ENCODE data around the gene TBR1. TPM values are rescaled to one million over a fixed set of nuclear protein-coding genes. Genes with fewer than 3 reads are reported as not detected.
A peak's percentile ranks its signal among the peaks of the same experiment; 100 is the strongest.

The TBR1 gene
- total RNA-seq, 1 donor from 2014 or later = 73.8 TPM

DNA sequence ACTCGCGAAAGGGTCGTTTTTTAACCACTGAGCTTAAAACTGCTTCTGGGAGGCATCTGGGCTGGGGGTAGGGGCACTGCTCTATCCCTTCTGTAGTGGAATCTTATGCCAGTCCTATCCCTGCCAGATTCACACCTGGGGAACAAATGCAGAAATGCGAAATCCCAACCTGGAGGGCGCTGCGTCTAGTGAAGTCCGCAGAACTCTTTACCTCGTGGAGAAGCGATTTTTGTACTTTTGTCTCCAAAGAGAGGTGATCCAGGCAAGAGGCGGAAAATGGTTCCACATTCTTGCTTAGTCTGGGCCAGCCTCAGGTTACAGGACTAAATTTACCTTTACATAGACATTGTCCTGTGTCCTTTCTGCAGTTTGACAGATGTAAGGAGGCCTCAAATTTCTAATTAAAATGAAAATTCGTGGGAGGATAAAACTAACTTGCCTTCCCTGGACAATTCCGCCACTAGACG, 10.4 kb downstream of the TBR1 start:
- no peak for FAIRE-seq
- DNase-seq (ENCODE audit: low spot score in 2 of 2) = peak in 1 of 2 donors; percentile 45

DNA sequence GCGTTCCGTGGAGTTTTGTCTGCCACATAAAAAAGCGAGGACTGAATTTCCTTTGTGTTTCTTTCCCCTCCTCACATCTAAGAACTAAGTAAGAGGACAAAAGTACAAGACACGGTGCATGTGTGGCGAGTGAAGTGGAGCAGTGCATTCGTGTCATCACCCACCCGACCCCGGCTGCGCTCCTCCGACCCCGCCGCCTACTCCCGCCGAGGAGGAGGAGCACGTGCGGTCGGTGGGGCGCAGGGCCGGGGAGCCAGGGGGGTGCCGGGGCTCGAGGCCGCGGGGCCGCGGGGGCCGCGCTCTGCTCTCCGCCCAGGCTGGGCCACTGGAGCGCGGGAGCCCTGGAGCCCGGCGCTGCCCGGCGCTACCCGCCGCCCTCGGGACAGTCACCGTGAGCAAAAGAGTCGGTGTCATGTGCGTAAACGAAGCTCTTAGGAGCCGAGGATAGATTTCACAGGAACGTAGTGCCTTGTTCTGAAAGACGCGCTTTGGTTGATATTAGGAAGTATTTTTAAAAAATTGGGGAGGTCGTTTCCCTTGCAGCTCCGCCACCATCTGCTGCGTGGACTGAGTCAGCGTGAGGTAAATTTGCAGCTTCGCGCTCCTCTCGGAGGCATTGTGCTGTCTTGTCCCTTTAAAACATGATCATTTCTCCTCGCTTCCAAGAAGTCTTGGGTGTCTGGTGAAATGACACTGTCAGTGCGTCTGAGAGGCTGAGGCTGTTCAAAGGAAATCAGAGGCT, 11.0 kb downstream of the TBR1 start:
- DNase-seq (ENCODE audit: low spot score in 2 of 2) = peak in 1 of 2 donors; percentile 35
- FAIRE-seq = no peak

DNA sequence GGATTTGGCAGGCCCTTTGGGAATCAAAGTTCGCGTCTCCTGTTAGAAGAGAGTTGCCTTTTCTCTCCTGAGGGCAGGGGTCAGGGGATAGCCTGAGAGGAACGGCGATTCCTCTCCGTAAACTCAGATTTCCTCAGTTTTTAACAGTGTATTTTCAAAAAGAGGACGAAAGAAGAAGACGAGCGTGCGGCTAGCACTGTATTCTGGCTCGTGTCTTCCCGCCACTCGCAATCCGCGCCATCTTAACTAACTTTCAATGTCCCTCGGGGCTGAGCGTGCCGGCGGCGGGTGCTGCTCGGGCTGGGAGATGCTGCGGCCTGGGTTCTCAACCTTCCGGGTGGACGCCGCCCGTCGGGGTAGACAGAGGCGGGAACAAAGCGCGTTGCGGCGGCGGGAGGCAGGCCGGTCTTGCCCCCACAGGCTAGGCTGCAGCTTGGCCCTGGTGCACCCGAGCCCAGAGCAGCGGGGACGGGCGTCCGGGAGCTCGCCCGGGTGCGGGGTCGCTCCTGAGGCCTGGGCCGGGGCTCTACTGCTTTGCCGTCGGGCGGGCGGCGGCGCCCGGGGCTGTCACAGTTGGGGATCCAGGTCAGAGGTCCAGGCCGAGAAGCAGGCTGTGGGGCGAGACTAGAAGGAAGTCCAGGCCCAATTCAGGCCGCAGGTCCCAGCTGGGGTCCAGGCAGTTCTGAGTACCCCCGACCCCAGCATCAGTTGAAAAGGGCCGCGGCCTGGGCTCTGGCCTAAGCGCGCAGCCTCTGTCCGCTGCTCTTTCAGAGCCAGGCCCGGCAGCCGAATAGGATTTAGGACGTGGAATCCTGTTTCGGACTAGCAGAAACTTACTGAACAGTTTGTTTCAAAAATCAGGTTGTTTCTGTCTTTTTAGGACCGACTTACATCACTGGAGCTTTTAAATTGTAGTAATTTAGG, 11.8 kb downstream of the TBR1 start:
- DNase-seq (ENCODE audit: low spot score in 2 of 2) = no peak

DNA sequence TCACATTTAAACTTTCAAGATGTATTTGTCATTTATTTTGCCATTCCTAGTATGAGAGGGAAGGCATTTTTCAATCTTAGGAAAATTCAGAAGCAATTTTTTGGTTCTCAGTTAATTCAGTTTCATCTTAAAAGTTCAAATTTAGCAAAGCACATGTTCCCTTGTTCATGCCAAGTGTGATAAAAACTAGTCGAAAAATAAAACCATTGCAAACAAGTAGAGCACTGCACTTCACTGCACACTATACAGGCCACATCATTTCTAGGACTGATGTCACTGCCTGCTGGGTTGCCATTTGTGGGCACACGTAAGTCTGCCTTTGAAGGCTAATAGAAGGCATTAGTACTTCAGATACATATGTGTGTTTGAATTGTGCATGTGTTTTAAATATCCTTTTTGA, 14.3 kb downstream of the TBR1 start:
- FAIRE-seq = no peak

More for the DNA sequence above, 11.8 kb downstream of the TBR1 start:
- FAIRE-seq = no peak

DNA sequence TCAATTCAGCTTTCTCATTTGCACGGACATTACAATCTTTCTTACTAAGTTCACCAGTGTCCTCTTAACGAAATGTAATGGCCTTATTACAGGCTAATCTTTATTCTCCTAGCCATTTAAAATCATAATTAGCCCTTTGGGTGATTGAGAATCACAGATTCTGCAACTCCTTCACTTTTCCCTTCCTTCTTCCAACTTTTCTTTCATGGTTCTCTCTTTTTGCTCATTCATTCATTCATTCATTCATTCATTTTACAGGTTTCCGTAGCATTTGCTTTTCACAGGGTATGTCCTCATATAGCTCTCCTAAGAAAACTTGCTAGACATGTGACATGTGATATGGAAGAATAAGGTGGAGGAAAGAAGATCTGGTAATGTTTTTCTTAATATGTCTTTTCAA, 16.0 kb downstream of the TBR1 start:
- DNase-seq (ENCODE audit: low spot score in 2 of 2) = no peak
- FAIRE-seq = no peak

More for the DNA sequence above, 14.3 kb downstream of the TBR1 start:
- DNase-seq (ENCODE audit: low spot score in 2 of 2) = no peak

DNA sequence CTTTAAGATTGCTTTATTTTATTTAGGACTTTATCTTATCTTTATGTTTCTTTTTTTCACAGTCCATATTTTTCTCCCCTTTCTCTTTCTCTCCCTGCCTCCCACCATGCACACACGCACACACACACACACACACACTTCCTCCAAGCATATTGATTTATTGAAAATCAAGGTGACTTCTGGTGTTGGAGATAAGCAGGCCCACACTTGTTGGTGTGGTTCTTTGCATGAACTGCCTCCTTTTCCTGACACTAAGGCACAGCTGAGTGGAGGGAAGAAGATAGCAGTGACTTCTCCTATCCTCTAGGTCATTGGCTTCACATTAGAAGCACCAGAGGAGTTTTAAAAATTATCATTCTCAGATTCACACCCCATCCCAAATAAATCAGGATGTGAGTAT, 18.0 kb downstream of the TBR1 start:
- DNase-seq (ENCODE audit: low spot score in 2 of 2) (no peak), FAIRE-seq (no peak)

DNA sequence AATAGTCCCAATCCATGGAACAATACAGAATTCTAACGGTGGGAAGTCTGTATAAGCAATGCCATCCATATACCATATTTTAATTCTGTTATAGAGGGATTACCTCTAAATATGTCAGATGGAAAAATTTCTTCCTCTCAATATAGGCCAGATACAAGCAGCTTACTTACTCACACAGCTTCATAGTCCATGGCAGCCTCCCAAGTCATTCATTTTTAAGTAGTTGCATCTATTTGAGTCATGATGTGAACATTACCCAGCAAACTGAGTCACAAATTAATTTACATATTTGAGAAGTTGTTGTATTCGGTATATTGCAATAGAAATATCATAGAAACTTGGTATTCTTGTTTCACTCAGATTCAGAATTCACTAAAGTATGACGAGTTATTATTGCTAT, 20.3 kb downstream of the TBR1 start:
- no peak for DNase-seq (ENCODE audit: low spot score in 2 of 2)
- no peak for FAIRE-seq

DNA sequence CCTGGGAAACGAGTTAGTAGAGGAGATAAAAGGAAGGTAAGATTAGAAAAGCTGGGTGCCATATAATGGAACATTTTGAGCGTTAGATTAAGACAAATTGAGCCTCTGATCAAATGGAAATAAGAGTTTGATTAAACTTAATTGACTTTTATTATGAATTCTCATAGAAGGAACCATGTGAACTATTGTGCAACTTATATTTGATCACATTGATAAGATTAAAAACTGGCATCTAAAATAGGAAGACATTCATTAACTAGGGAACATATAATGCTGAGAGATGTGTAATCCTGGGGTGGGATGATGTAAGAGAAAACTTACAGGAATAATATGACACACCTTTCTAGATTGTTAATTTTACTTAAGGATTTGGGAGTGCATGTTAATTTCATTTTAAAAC, 22.5 kb downstream of the TBR1 start:
- DNase-seq (ENCODE audit: low spot score in 2 of 2) (no peak), FAIRE-seq (no peak)

DNA sequence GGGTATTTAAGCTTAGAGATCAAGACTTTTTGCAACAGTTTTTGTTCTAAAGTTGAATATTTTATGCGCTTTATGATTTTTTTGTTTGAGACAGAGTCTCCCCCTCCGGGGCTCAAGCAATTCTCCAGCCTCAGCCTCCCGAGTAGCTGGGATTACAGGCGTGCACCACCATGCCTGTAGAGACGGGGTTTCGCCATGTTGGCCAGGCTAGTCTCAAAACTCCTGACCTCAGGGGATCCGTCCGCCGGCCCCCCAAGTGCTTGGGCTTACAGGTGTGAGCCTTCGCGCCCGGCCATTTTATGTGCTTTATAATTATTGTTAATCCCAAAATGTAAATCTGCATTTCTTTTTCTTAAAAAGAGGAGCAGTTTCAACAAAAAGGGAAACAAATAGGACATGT, 29.0 kb downstream of the TBR1 start:
- FAIRE-seq (no peak), DNase-seq (ENCODE audit: low spot score in 2 of 2) (no peak)

DNA sequence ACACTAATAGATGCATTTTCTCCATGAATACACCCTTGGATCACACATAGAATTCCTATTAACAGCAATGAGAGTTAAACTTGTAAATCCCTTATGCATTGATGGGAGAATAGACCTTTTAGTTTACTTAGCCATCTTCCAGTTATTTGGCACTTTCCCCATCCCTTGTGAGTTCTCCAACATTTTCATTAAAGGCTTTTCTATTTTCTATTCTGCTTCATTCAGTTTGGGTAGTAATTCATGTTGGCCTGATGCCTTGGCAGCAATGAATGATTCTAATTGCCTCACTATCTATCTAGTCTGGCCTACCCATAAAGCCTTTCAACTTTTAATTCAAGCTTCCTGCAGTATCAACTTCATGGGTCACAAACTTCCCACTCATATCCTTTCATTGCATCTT, 32.3 kb downstream of the TBR1 start:
- no peak for FAIRE-seq
- DNase-seq (ENCODE audit: low spot score in 2 of 2) = no peak

DNA sequence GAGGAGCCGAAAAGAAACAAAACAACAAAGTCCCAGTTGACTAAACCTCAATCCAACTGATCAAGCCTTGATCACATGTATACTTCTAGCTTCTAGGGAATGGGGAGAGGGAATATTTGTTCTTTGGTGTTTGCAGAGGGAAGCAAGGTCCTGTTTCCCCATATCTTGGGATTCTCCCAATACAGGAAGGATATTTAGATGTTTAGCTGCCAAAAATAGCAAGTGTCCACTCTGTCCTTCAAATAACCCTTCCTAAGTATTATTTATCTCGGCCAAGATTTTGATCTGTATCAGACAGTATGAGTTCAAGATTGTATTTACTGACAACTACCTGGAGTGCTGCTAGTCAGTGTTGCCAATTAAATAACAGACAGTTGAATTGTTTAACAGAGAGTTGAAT, 55.5 kb downstream of the TBR1 start:
- no peak for DNase-seq (ENCODE audit: low spot score in 2 of 2)
- no peak for FAIRE-seq

DNA sequence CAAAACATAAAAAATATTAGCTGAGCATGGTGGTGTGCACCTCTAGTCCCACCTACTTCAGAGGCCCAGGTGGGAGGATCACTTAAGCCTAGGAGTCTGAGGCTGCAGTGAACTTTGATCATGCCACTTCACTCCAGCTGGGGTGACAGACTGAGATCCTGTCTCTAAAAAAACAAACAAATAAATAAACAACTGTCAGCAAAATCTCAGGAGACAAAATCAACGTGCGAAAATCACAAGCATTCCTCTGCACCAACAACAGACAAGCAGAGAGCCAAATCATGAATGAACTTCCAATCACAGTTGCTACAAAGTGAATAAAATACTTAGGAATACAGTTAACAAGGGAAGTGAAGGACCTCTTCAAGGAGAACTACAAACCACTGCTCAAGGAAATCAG, 58.8 kb downstream of the TBR1 start:
- no peak for DNase-seq (ENCODE audit: low spot score in 2 of 2)
- FAIRE-seq = no peak

Small RNA genes within 50 kb of the gene (small RNA-seq; reads per million reads assigned to genes)
- not detected for gene RNA5SP108

Other genes starting within 250 kb of the TBR1 start
- gene PSMD14, start 107.9 kb upstream of the TBR1 start, total RNA-seq = 84.4 TPM
- gene SLC4A10, start 208.1 kb downstream of the TBR1 start, total RNA-seq = 69.7 TPM

Measured in frontal cortex (tissue), 4 donors.